HG02642 (cell line): Measurements from ENCODE around the gene NKD1.

Source experiments
- ATAC-seq: cut with Tn5 transposase; IDR thresholded peaks from one replicate; pipeline ENCODE4 v1.9.1; 2021; ENCODE audit warnings: mild to moderate bottlenecking; ENCODE audit not compliant: unreplicated experiment, poor library complexity

NKD1 gene

DNA sequence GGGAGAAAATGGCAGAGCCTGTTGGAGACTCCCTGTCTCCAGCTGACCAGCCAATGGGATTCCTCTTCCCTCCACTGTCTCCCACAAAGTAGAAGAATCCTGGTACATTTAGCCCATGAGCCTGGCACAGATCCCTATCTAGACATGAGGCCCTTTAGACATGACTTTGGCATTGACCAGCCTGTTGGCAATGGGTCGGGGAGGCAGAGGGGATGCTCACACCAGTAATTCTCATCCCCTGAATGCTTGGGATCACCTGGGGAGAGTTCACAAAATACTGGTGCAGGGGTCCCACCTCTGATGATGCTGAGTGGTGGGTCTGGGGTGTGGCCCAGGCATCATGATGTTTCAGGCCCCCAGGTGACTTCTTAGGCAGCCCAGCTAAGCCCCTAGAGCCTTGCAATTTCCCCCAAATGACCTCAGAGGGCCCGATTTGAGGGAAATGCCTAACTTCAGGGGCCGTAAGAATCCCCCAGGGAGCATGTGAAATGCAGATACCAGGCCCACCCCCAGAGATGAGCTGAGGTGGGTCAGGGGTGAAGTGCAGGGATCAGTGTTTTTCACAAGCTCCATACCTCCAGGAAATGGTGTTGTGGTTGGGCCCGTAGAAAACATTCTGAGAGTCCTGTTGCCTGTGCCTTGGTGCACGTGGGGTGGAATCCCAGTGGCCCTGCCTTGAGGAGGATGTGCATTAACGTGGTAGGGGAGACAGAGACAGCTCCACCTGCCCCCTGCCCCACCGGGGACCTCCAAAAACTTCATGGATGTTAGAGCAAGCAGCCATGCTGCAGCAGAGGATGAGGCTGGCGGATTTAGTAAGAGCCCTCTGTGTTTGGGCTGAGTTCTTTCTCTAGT lies 90.8 kb downstream of the NKD1 start:
- ATAC-seq, result no peak

DNA sequence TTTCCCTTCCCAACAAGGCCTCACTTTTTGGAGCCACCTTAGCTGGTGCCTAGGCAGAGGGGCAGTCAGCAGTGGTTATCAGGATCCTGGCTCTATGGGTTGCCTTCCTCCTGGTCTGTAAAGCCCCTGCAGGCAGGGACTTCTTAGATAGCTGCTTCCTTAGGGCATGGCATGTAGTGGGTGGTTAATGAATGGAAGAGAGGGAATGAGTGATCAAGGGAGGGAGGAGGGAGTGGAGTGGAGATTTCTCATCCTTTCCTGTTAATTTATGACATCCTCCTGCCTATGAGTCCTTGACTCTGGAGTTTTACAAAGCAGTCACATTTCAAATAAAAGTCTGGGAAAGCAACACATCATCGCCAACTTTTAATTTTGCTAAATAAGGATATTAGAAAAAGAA lies 92.2 kb downstream of the NKD1 start:
- no peak for ATAC-seq

DNA sequence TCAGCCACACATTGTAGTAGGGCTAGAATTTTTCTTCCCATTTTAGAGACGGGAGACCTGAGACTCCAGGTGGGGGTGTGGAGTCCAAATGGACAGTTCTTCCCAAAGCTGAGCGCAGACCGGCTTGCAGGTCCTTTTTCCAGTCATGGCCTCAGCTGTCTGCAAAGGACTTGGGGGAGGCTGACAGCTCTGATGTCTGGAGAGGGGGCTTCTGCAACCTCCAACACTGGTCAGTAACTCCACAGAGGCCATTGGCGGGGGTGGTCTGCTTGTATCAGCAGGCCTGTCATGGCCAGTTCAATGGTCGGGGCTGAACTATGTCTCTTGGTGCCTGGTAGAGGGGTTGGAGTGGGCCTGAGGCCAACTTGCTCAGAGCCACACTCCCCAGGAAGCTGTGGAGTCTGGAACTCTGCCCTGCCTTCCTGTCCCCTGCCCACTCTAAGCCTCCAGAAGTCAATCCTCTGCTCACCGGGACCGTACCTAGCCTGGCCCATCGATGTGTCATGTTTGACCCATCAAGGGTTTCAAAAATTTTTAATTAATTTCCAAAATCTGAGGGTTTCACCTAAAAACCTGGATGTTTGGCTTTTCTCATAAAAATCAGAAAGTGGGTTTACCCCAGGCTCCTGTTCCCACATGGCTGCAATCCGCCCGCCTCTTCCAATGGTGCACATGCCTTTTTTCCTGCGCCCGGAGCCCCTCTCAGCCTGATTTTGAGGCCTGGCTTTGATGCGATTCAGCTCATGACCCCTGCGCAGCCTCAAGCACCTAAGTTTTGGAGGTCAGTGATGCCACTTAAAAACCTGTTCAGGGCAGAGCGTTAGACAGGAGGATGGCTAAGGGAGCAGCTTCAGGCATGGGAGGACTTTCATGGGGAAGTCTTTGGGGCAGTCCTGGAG lies 93.0 kb downstream of the NKD1 start:
- ATAC-seq, result no peak

DNA sequence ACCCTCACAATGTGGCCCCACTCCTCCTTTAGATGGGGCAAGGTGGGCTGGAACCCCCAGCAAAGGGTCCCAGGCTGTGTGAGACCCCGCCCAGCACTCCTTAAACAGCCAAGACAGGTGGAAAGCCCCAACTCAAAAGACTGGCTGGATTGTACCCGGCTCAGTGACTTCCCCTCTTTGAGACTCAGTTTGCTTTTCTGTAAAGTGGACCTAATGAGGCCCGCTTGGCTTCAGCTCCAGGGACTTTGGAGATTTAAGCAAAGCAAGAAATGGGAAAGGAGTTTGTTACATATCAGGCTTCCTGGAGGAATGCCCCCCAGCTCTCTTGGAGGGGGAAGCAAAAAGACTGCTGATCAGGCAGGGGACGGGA lies 93.6 kb downstream of the NKD1 start:
- ATAC-seq, result no peak

DNA sequence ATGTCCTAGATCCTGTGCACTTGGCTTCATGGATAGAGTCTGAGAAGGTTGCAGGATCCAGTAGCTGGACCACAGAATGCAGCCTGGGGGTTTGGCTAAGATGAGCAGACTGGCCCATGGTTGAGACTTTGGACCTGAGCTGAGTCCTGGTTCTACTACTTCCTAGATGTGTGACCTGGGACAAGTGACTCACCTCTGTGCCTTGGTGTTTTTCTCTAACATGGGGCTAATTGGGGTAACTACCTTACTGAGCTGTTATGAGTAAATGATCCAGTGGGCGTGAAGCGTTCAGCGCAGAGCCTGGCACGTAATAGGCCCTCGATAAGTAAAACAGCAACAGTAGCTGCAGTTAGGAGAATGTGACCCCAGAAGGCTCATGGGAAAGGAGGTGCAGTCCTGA lies 94.2 kb downstream of the NKD1 start:
- no peak for ATAC-seq

DNA sequence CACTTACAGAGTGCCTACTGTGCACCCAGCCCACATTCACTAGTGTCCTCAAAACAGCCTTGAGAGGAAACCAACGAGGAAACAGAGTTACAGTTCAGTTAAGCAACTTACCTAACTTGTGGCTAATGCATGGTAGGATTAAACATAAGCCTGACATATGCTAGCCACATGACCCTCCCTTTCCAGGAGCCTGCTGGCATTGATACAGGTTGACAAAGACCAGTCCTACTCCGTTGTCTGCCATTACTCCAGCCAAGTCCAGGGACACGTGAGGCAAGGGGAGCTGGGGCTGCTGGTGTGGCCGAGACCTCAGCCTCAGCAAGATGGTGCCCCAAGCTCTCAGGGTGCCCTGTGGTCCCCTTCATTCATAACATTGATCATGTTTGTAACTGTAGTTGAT lies 95.0 kb downstream of the NKD1 start:
- ATAC-seq, result no peak

DNA sequence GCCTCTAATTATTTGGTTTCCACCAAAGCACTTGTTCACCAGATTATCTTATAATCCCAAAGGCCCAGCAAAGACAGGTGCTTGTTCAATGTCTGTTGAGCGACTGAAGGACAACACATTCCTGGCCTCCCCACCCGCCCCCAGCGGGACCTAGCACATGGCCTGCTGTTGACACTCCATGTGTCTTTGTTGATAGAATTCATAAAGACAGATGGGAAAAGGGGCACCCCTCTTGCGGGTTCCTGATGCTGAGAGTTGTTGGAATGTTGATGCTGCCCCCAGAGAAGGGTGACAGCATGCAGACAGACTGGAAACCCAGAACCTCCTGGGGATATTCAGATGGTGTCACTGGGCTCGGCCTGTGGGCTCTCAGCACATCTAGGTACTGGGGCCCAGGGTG lies 96.0 kb downstream of the NKD1 start:
- no peak for ATAC-seq

DNA sequence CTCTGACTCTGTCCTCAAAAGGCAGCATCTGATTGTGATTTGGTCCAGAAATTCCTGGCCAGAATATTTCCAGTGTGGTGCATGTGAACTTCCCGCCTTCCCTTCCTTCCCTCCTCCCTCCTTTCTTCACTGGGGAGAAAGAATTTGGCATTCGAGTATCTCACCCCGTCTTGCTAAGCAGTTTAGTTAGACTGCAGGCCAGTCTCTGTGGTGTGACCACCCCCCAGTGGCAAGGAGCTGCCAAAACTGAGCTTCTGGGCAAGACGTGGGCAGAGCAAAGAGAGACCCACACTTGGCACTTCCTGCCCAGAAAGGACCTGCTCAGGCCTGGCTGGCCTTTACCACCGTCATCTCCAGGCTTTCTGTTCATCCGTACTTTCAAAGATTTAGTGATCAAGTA lies 96.5 kb downstream of the NKD1 start:
- ATAC-seq, result no peak

DNA sequence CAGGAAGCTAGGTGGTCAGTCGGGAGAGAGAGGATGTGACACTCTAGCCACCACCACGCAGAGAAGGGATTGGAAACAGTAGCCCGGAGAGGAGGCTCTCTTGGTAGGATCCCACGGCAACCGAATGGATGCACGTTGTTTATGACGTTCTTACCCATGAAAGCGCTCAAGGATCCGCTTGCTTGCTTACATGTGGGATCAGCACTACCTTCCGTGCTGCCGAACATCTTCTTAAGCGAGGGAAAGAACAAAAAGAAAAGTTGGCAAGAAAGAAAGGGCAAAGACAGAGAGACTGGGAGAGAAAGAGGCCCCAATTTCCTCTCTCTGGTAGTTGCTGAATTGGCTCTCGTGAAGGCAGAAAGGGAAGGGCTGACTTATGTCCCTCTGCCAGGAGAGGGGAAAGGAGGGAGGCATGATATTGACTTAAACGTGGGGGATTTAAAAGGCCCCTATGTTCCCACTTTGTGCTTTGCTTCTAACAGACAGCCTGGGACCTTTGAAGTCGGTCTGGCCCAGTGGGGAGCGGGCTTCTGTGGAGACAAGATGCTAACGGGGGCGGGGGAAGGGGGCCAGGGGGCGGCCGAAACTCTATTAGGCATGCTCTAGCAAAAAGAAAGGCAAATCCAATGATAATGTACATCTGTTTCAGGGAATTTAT lies 97.5 kb downstream of the NKD1 start:
- no peak for ATAC-seq

DNA sequence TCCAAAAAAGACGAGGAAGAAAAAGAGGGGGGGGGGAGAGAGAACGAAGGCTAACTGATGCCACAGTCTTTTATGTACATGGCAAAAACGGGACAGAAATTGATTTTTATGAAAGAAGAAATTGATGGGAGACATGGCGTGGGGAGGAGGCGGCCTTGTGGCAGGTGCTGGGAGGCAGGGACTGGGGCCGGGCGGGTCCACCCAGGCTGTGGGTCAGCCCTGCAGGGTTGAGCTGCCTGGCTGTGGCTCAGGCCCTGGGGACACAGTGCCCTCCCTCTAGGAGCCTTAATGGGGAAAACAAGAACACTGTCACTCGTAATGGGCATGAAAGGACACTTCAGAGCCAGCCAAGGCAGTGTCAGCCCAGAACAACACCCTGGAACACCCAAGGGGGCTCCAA lies 98.1 kb downstream of the NKD1 start:
- no peak for ATAC-seq

DNA sequence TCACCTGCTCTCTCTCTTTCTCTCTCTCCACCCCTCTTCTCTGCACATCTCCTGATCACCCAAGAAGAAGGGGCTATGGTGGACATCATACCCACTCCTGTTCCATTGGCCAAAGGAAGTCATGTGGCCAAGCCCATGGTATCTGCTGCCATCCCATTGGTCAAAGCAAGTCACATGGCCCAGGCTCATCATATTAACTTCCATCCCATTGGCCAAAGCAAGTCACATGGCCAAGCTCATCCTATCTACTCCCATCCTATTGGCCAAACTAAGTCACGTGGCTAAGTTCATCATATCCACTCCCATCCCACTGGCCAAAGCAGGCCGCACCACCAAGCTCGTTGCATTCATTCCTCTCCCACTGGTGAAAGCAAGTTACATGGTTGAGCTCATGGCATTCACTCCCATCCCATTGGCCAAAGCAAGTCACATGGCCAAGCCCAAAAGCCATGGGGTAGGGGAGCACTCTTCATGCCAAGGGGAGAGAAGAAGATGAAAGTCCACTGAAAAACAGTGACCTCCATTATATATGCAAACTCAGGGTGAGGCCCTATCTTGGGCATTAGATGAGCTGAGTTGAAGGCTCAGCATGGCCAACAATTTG lies 103.7 kb downstream of the NKD1 start:
- ATAC-seq, result no peak

DNA sequence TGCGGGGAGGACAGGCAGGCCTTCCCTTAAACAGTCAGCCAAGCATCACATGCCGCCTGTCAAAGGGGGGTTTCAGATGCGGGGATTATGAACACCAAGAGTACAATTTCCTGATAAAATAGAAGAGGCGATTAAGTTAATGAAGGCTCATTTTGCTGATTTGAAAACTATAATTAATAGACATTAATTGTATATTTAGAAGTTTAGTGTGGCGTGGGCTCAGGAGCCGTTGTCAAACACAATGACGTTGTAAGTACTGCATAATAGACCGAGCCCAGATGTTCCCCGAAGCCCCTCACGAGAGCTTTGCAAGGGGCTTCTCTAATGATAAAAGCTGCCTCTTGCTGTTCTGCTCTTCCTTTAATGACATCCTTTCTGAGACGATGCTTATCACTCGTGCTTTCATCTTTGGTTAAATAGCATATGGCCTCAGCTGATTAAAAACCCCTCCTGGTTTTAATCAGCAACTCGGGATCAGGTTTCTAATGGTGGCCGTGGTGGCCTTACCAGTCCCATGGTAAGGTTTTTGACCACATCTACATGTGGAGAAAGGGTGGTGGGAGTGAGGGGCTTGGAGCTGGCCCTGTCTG lies 104.7 kb downstream of the NKD1 start:
- no peak for ATAC-seq

DNA sequence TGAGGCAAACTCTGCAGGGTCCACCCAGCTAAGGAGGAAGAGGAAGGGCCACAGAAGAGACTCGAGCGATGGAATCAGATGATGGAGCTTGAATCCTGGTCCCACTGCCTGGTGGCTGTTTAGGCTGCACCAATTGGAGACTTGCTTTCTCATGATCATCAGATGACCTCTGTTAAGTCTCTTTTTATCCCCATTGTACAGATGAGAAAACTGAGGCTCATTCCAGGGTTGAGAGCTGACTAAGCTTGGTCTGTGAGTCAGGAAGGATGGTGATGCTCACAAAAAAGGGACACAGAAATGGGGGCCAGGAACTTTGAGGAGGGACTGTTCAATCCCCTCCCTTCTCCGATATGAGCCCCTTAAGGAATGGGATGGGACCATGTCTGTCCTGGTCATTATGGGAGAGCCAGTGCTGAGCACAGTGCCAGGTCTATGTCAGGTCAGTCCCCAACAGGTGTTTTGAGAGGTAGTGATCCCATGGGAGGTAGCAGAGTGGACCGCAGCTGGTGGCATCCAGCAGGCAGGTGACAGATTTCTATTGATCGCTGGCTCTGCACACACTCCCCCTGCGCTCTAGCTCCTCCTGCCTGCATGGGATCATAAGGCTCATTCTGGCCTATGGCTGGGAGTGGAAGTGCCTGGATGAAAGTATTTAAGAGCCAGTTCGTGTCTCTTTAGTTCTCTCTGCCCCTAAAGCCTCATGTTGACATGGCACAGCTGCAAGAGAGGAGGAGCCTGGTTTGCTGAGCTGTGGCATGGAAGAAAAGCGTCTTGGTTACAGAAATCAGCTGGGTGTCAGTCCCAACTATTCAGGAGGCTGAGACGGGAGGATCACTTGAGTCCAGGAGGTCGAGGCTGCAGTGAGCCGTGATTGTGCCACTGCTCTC lies 105.7 kb downstream of the NKD1 start:
- ATAC-seq, result no peak

DNA sequence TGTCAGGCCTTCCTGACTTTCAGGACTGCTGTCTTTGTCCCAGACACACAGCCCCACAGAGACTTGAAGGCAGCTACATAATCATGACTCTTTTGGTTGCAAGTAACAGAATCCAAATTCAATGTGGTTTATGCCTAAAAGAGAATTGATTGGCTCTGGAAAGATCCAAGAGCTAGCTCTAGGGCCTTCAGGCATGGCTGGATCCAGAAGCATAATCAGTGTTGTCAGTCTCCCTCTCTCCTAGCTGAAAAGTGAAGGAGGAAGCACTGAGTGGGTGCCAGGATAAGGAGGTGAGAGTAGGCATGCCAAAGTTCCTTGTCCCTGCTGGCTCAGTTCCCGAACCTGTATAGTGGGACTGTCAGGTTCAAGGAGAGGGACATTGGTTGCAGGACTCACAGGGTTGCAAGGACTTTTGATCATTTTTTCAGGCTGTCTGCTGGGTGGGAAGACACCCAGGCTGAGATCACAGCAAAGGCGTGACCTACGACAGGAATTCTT lies 107.4 kb downstream of the NKD1 start:
- no peak for ATAC-seq

DNA sequence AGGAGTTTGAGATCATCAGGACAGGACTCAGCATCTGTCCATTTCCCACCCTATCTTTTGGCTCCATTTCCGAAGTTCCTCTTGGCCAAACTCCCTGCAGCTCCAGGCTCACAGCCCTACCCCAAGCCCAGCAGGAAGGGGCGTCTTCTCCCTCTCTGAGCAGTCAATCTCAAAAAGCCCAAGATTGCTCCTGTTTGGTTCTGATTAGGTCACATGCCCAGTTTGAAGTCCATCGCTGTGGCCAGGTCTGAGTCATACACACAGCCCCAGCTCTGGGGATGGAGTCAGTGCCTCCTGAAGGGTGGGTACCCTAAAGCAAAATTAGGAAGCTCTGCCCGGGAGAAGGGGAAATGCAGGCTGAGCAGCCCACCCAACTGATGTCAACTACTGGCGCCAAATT lies 109.0 kb downstream of the NKD1 start:
- no peak for ATAC-seq

DNA sequence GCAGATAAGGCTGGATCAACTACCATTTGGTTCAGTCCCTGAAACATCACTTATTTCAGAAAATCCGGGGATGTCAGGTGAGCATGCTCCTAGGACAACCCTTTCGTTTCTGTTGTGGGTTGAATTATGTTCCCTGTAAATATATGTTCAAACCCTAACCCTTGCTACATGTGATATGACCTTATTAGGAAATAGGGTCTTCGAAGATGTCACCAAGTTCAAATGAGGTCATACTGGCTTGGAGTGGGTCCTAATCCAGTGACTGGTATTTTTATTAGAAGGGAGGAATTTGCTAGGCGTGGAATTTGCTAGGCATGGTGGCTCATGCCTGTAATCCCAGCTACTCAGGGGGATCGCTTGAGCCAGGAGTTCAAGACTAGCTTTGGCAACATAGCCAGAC lies 111.6 kb downstream of the NKD1 start:
- no peak for ATAC-seq

DNA sequence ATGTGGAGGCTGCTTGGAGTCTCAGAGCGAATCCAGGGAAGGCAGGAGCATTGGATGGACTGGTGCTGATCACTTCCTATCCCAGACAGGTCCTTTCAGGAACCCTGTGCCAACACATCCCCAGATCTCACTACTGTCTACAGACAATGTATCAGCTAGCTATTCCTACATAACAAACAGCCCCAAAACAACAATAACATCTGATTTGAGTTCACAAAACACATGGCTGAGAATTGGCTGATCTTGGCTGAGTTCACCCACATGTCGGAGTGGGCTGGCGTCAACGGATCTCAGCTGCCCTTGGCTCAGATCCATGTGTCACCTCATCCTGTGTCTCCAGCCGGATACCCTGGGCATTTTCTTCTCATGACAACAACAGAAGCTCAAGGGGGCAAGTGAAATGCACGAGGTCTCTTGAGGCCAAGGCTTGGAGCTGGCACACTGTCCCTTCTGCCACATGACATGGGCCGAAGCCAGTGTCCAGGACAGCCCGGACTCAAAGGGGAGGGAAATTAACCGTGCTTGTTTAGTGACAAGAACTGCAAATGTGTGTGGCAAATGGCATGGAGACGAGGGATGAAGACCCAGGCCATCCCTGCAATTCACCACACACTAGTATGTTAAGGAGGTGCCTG lies 114.2 kb downstream of the NKD1 start:
- ATAC-seq, result no peak

DNA sequence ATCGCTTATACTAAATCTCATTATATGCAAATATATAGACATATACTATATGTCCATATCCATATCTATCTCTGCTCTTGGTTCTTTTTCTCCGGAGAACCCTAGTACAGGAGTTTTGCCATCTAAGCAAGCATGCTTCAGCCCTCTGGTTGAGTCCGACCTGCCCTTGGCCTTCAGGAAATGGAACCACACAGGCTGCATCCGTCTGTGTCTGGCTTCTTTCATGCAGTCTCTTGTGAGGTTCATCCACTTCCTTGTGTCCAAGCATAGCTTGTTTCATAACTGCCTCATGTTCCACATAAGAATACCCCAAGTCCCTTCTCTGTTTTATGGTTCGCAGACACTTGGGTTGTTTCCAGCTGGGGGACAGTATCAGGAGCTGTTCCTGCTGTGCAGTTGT lies 116.1 kb downstream of the NKD1 start:
- ATAC-seq, result no peak
